GM19455 (cell line): Measurements from ENCODE around the gene BAHD1.
"Not testable (repeated sequence)": the region's sequence is repeated elsewhere in the genome, so short reads cannot be mapped to it uniquely, and the experiment has no call there.

Experiments used
- ATAC-seq: cut with Tn5 transposase; IDR thresholded peaks from one replicate; pipeline ENCODE4 v1.9.1; 2021; ENCODE audit not compliant: unreplicated experiment

Gene BAHD1

DNA sequence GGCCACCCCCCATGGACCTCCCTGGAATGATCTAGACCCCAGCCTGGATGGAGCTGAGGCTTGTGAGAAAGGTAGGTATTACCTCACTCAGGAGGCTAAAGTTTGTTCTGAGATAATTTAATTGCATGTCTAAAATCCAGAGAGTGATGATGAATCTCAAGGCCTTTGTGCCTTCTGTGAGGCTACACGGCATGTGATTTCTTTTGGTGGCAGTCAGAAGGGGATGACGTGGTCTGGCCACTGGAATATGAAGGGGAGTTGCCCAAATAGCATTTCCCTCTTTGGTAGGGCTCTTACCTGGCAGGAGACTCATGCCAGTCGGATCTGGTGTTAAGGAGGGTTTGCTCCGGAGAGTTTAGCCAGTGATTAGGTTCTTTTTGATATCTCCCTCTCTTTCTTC, 2.5 kb downstream of the BAHD1 start:
- ATAC-seq = no peak

DNA sequence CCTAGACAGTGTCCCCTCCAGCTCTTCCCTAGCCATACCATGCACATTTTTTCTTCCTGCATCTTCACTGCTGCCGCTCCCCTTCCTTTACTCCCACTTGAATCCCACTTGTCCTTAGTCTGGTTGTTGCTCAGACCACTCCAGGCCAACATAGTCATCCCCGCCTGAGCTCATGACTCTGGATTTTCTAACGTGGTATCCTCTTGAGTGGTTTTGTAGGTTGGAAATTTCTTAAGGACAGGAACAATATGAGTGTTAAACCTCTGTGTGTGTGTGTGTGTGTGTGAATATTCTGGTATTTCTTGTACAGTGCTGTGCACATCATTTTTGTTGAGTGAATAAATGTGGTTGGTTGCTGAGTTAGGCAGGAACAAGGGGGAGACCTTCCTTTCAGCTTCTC, 3.1 kb downstream of the BAHD1 start:
- ATAC-seq = no peak

GRCh38 chr15:40444736-40445135, 4.0 kb downstream of the BAHD1 start:
- ATAC-seq = no peak

GRCh38 chr15:40445421-40445922, 4.7 kb downstream of the BAHD1 start:
- ATAC-seq = no peak

DNA sequence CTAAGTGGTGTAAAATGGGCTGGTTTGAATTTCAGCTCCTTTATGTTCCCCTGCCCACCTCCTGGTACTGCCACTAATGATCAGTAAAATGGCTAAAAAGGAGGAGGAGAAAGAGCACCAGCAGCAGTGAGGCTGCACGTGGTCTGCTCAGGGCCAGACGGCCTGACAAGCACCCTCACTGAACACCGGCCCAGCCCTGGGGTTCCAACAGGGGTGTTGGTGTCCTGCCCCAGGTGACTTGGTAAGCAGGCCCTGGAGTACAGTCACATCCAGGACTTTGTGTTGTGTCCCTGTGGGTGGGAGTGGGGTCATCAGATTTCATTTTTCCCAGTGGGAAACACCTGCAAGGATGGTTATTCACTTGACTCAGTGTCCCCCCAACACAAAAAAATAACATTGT, 5.4 kb downstream of the BAHD1 start:
- ATAC-seq = no peak

DNA sequence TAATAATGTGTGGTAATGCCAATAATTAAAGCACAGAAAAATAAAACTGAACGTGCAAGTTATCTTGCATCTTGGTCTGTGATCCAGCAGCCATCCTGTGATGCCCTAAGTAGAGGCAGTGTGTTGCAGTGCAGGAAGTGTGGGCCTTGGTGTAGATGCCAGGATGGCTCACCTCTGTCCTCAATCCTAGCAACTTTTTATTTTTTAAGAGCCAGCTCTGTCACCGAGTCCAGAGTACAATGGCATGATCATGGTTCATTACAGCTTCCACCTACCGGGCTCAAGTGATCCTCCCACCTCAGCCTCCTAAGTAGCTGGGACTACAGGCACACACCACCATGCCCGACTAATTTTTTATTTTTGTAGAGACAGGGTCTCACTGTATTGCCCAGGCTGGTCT, 7.6 kb downstream of the BAHD1 start:
- ATAC-seq = no peak

DNA sequence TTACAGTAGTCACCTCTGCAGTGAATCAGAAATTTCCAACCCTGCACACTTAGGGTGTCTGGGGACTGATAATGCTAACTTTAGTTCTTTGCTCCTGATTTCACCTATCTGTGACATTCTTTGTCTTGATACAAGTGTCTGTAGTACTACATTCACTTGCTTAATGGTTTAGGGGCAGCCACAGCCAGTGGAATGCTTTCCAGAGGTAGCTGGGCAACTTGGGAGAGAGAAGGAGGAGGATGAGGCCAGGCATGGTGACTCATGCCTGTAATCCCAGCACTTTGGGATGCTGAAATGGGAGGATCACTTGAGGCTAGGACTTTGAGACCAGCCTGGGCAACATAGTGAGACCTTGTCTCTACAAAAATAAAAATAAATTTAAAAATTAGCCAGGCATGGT, 8.5 kb downstream of the BAHD1 start:
- ATAC-seq = no peak

- ATAC-seq = no peak
Measured at GRCh38 chr15:40450047-40450446, 9.3 kb downstream of the BAHD1 start.

DNA sequence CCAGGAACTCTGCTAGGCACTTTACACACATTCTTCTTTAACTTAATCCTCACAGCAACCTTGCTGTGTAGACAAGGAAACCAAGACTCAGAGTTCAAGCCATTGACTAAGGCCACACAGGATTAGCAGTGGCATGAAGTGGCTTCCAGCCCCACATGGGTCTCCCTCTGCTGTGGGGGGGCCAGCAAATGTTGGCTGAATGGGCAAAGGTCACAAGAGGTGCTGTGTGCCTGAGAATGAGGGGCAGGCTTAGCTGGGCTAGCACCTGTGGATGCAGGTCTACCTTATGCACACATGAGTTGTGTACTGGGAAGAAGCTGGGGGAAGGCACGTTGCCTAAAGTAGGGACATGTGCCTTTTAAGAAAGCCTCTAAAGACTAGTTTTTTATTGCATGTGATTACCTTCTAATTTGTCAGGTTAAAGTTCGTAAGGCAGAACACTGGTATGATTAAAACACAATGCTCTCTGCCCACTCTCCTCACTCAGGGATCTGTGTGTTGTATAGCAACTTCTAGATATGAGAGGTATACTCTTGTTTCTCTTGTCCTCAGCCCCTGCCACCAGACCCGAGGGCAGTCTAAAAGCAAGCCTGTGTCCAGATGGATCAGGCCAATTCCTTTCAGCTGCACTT, 10.9 kb downstream of the BAHD1 start:
- ATAC-seq = no peak

GRCh38 chr15:40452296-40453090, 11.7 kb downstream of the BAHD1 start:
- no peak for ATAC-seq

GRCh38 chr15:40453941-40454340, 13.2 kb downstream of the BAHD1 start:
- not testable (repeated sequence) for ATAC-seq

GRCh38 chr15:40454904-40455391, 14.2 kb downstream of the BAHD1 start:
- ATAC-seq = no peak

DNA sequence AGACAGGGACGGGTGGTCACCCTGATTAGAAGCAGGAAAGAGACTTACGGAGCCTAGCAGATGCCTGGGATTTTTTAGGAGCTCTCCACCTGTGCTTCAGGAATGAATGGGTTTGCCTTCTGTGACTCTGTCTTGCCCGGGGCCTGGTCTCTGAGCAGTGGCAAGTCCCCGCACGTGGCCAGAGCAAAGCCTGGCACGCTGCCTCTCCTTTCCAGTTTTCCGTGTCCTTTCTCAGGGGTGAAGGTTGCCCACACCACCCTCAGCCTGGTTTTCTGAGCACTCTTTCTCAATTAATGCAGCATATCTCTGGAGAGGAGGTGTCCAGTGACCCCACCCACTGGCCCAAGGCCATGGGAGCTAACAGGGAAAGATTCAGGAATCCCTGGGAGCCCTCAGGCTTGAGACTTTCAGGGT, 15.6 kb downstream of the BAHD1 start:
- no peak for ATAC-seq

- no peak for ATAC-seq
Measured at GRCh38 chr15:40456738-40457137, 16.0 kb downstream of the BAHD1 start.

DNA sequence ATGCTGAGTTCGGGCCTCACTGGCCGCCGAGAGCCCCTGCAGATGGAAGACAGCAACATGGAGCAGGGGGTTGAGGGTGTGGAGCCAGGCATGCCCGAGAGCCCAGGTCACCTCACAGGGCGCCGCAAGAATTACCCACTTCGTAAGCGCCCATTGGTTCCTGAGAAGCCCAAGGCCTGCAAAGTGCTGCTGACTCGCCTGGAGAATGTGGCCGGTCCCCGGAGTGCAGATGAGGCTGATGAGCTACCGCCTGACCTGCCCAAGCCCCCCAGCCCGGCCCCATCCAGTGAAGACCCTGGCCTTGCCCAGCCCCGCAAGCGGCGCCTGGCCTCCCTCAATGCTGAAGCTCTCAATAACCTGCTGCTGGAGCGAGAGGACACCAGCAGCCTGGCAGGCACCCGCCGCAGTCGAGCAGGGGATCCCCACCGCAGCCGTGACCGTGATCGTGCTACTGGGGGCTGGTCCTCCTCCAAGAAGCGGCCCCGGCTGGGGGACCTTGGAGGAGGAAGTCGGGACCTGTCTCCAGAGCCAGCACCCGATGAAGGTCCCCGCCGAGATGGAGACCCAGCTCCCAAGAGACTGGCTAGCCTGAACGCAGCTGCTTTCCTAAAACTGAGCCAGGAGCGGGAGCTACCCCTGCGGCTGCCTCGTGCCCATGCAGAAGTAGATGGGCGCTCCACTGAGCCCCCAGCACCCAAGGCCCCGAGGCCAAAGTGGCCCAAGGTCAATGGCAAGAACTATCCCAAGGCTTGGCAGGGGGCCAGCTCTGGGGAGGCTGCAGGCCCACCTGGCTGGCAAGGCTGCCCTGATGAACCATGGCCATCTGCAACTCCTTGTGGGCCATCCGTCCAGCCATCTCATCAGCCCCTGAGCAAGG, 18.0 kb downstream of the BAHD1 start:
- ATAC-seq = no peak

DNA sequence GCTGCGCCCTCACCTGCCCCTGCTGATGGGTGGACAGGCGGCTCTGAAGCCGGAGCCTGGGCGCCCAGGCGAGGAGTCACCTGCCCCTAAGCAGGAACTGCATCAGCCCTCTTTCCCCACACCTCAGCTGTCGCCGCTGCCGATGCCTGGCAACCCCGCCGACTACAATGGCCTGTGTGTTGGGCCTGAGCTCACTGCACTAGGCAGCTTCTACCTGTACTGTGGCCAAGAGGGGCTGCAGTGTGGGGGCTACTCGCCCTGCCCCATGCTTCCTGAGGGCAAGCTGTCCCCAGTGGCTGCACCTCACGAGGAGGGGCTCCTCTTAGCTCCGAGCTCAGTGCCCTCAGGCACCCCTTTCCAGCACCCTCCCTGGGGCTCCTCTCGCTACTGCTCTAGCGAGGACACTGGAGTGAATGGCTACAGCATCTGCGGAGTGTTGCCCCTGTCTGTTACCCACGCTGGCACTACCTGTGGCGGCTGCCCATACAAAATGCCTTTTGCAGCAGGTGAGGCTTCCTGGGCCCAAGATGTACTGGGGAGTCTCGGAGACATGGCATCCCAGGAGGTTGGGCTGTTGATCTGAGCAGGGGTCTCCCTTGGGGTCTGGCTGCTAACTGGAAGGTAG, 18.8 kb downstream of the BAHD1 start:
- ATAC-seq = no peak

DNA sequence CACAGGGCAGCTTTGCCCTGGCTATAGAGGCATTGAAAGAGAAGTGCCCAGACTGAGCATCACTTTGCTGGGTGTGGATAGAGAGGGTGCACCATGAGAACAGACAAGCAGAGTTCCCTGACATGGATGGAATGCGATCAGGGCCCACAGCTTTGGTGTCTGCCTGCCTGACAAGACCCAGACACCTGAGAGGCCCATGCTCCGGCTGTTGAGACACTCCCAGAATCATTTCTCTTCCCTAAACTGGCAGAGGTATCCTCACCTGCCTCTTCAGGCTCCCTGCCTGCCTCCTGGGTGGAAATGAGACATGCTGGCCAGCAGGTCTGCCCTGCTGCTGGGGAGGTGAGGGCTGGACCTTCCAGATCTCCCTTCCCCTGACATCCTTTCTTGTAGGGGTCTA, 19.7 kb downstream of the BAHD1 start:
- ATAC-seq = no peak

DNA sequence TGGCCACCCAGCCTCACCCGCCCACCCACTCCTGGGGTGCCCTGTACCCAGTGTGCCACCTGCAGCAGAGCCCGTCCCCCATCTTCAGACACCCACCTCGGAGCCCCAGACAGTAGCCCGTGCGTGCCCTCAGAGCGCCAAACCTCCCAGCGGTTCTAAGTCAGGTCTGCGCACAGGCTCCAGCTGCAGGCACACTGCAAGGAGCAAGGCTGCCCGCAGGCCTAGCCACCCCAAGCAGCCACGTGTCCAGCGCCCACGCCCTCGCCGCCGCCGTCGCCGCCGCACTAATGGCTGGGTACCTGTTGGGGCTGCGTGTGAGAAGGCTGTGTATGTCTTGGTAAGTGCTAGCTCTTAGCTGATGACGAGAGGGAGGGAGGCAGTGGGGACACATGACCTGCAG, 21.2 kb downstream of the BAHD1 start:
- no peak for ATAC-seq

GRCh38 chr15:40463279-40463678, 22.5 kb downstream of the BAHD1 start:
- no peak for ATAC-seq

DNA sequence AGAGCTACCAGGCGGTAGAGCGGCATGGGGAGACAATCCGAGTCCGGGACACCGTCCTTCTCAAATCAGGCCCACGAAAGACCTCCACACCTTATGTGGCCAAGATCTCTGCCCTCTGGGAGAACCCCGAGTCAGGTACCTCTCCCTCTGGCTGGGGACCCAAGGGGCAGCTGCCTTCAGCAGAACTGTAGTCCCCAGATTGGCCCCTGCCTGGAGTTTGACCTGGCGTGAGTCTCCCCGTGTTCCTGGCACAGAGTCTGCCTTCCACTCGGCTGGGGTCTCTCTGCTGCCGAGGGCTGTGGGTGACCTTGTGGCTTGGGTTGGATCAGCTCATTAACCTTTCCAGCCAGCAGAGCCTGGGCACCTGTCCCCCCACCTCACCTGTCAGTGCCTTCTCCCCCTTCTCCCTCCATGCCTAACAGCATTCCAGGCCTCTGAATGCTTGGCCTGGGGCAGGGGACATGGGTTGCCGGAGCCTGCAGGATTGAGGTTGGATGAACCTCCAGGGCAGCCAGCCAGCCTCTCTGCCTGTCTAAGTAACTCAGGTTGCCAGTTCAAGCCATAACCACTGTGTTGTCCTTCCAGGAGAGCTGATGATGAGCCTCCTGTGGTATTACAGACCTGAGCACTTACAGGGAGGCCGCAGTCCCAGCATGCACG, 23.3 kb downstream of the BAHD1 start:
- no peak for ATAC-seq
